Endothelial cell of umbilical vein (primary cell): Measurements from ENCODE around the gene GALNT3. TPM values are rescaled to one million over a fixed set of nuclear protein-coding genes. Genes with fewer than 3 reads are reported as not detected.

ENCODE experiments used
- BruUV-seq: library from RNA; stranded (reverse); fragments of 400-500 nt; replicated peaks from 2 replicates; lab custom pipeline; 2021; lab: Mats Ljungman, UMichigan
- CTCF ChIA-PET: fragments of 300-600, 350-600 bp; sonication (Branson Sonifier 250); formaldehyde crosslinking; loops from one replicate; lab custom pipeline; 2021; ENCODE audit warnings: antibody characterized with exemption, inconsistent platforms; lab: Charles Lee
- POLR2A ChIA-PET: fragments of 300-600, 350-600 bp; sonication (Branson Sonifier 250); formaldehyde crosslinking; loops from one replicate; lab custom pipeline; 2021; ENCODE audit warnings: antibody characterized with exemption, inconsistent platforms; lab: Charles Lee
- DNase-seq: peaks from one replicate; pipeline ENCODE4 v3.0.0-alpha.2; 2011; ENCODE audit warnings: low read depth, low spot score
- FAIRE-seq: peaks from 2 replicates; lab custom pipeline; 2011; peaks lifted over from hg19 to GRCh38; lab: Jason Lieb, UNC
- H2AFZ ChIP-seq: 2 replicates; pipeline ENCODE4 v1.6.0; 2012; ENCODE audit warnings: low read depth, low read length, control low read depth, inconsistent platforms
- H3K27ac ChIP-seq: 2 replicates; pipeline ENCODE4 v1.5.1; 2011; ENCODE audit warnings: low read depth, mild to moderate bottlenecking, control low read depth, low read length, moderate library complexity; ENCODE audit not compliant: insufficient read depth
- H3K27me3 ChIP-seq, 2 experiments: 2 replicates each; pipeline versions ENCODE4 v1.6.0 to v1.6.1; 2011; ENCODE audit warnings: low read length in 2 of 2, mixed read lengths in 1 of 2; ENCODE audit not compliant: control insufficient read depth in 2 of 2, insufficient read depth in 2 of 2
- H3K36me3 ChIP-seq, 2 experiments: 2 replicates in 1 of 2; 3 replicates in 1 of 2; pipeline ENCODE4 v1.5.1; 2011; ENCODE audit warnings: low read length in 2 of 2, mild to moderate bottlenecking in 1 of 2, moderate library complexity in 1 of 2; ENCODE audit not compliant: control insufficient read depth in 2 of 2, insufficient read depth in 2 of 2; ENCODE audit errors: extremely low read depth in 1 of 2
- H3K4me1 ChIP-seq: 3 replicates; pipeline ENCODE4 v1.5.1; 2011; ENCODE audit warnings: mild to moderate bottlenecking, low read length; ENCODE audit not compliant: control insufficient read depth, insufficient read depth; ENCODE audit errors: extremely low read depth
- H3K4me2 ChIP-seq: 2 replicates; pipeline ENCODE4 v1.6.1; 2011; ENCODE audit warnings: low read length, control low read depth, mixed read lengths; ENCODE audit not compliant: insufficient read depth
- H3K4me3 ChIP-seq, 3 experiments: fragments of 200-600 bp in 1 of 3; sonication (generic), shearing (Covaris generic) in 1 of 3; replicated peaks in 1 of 3; 2 replicates each; pipeline ENCODE4 v1.5.1; 2011 to 2016; ENCODE audit warnings: control low read depth in 3 of 3, low read length in 3 of 3, mild to moderate bottlenecking in 2 of 3, inconsistent platforms in 1 of 3, low read depth in 1 of 3, moderate library complexity in 1 of 3; ENCODE audit not compliant: insufficient read depth in 1 of 3
- H3K79me2 ChIP-seq: 2 replicates; pipeline ENCODE4 v1.6.0; 2012; ENCODE audit warnings: low read length, inconsistent platforms; ENCODE audit not compliant: control insufficient read depth, insufficient read depth
- H3K9ac ChIP-seq: replicated peaks from 2 replicates; pipeline ENCODE3; 2011; ENCODE audit warnings: low read length, control low read depth; ENCODE audit not compliant: insufficient read depth; ENCODE audit errors: extremely low read depth
- H3K9me1 ChIP-seq: replicated peaks from 3 replicates; pipeline ENCODE4 v1.6.0; 2011; ENCODE audit warnings: mild to moderate bottlenecking, low read length; ENCODE audit not compliant: control insufficient read depth, insufficient read depth; ENCODE audit errors: extremely low read depth
- H3K9me3 ChIP-seq: replicated peaks from 2 replicates; pipeline ENCODE4 v1.5.1; 2012; ENCODE audit warnings: low read length, inconsistent platforms; ENCODE audit not compliant: control insufficient read depth, insufficient read depth
- H4K20me1 ChIP-seq: replicated peaks from 2 replicates; pipeline ENCODE3; 2011; ENCODE audit warnings: mild to moderate bottlenecking, low read length; ENCODE audit not compliant: control insufficient read depth, insufficient read depth; ENCODE audit errors: extremely low read depth
- EZH2 ChIP-seq: IDR thresholded peaks from 2 replicates; pipeline ENCODE4 v1.6.1; 2012; ENCODE audit warnings: borderline replicate concordance, low read depth, mild to moderate bottlenecking, moderate library complexity, low read length, inconsistent platforms; ENCODE audit not compliant: severe bottlenecking
- FOS ChIP-seq: IDR thresholded peaks from 2 replicates; pipeline ENCODE4 v1.6.1; 2011; ENCODE audit warnings: mild to moderate bottlenecking, low read length, moderate library complexity, borderline replicate concordance; ENCODE audit not compliant: insufficient read depth
- GATA2 ChIP-seq: IDR thresholded peaks from 2 replicates; pipeline ENCODE4 v1.7.0; 2011; ENCODE audit warnings: low read depth, mild to moderate bottlenecking, moderate library complexity, mixed read lengths, low read length; ENCODE audit not compliant: insufficient read length, insufficient read depth
- JUN ChIP-seq: IDR thresholded peaks from 2 replicates; pipeline ENCODE4 v1.6.1; 2011; ENCODE audit warnings: borderline replicate concordance, low read depth; ENCODE audit not compliant: insufficient read length, insufficient read depth
- MYC ChIP-seq: IDR thresholded peaks from one replicate; pipeline ENCODE4 v1.6.1; 2011; ENCODE audit warnings: mild to moderate bottlenecking, low read depth, low read length
- POLR2A ChIP-seq: IDR thresholded peaks from 2 replicates; pipeline ENCODE4 v1.6.1; 2012; ENCODE audit warnings: low read depth, mild to moderate bottlenecking, control low read depth, low read length
- POLR2AphosphoS5 ChIP-seq: IDR thresholded peaks from 2 replicates; pipeline ENCODE4 v1.6.1; 2012; ENCODE audit warnings: low read depth, mild to moderate bottlenecking, control low read depth, low read length, moderate library complexity; ENCODE audit not compliant: insufficient read depth
- dilution Hi-C: fragments of 300-500 bp; cut with MboI; formaldehyde crosslinking; loops from one replicate; pipeline ENCODE4 v1.15.0; 2019; ENCODE audit warnings: low sequenced_read_pairs; ENCODE audit not compliant: extremely low pct_ligation_motif_present
- intact Hi-C: fragments of 100-400 bp; cut with micrococcal nuclease; formaldehyde crosslinking; loops from one replicate; pipeline ENCODE4 v1.10.0; 2022
- polyA plus RNA-seq, 4 experiments: library from polyadenylated mRNA; depleted of rRNA in 3 of 4; stranded (reverse) in 3 of 4; unstranded in 1 of 4; fragments of >200 nt; gene quantifications; 2 replicates each; pipeline versions ENCODE4 v1.2.1 to v1.2.3, GENCODE V29; 2011 to 2012; ENCODE audit warnings: missing spikeins in 1 of 4
- total RNA-seq: library from RNA; stranded (reverse); gene quantifications from 2 replicates; pipeline ENCODE4 v1.2.3, GENCODE V29; 2021
- TF ChIP-seq, protein P1 (sequence below): IDR thresholded peaks from 2 replicates; pipeline ENCODE4 v1.6.1; 2011; ENCODE audit not compliant: insufficient read depth, insufficient read length
- TF ChIP-seq, protein P2 (sequence below), 2 donors: IDR thresholded peaks; 1 replicate in 1 of 2; 2 replicates in 1 of 2; pipeline ENCODE4 v1.5.1; 2011; ENCODE audit warnings: low read length in 2 of 2, mild to moderate bottlenecking in 2 of 2, moderate library complexity in 2 of 2, control low read depth in 1 of 2, inconsistent platforms in 1 of 2, low read depth in 1 of 2; ENCODE audit not compliant: insufficient read depth in 1 of 2; ENCODE audit errors: extremely low read depth in 1 of 2

The GALNT3 gene
- total and polyA plus RNA-seq, 2 donors (not counting 3 experiments of a cell fraction or from before 2014, with no cell fraction given), result 0.07 to 0.82 TPM

DNA sequence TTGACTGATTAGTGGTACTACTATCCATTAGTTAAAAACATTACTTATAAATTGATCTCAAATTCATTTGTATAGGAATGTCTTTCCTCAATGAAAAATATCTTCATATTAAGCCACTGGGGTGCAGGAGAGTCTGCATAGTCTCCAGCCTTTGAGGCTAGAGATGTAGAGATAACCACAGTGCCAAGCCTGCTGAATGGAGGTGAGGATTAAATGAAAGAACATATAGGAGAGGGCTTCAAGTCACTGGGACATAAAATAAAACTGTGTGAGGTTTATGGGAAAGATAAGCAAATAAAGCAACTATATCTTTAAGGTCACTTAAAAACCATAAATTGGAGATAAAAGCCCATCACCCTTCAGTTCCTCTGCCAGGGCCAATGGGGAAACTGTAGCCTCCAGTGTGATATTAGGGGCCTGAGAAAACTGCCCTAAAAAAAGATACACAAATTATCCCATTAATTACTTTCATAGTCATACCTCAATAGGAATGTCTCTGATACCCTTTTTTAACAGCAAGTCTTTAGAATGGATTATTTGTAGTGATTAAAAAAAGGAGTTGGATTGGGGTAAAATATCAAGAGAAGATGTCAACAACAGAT, 27.6 kb downstream of the GALNT3 start:
- Histone ChIP-seq H3K79me2 (no peaks in the 10 kb centered on the region), H3K4me1 (no peaks in the 10 kb centered on the region), H3K4me3 (no peak overlapping the region), H3K27ac (no peak overlapping the region), H4K20me1 (no peaks in the 10 kb centered on the region), H3K27me3 (peaks cover 0 to 2% of the 10 kb centered on the region in 2 experiments), H3K36me3 (no peaks in the 10 kb centered on the region), H2AFZ (no peak overlapping the region), H3K9me3 (no peaks in the 10 kb centered on the region), H3K9ac (no peak overlapping the region), H3K4me2 (no peak overlapping the region), H3K9me1 (no peaks in the 10 kb centered on the region)
- DNase-seq (no peak), FAIRE-seq (no peak)
- no TSS peak for BruUV-seq
- dilution Hi-C loops, result no loop called here
- CTCF ChIA-PET, result no interaction called here
- POLR2A ChIA-PET, result no interaction called here
- TF ChIP-seq JUN (no peak), MYC (no peak), GATA2 (no peak), POLR2AphosphoS5 (no peak), FOS (no peak), POLR2A (no peak), EZH2 (no peak)
- TF ChIP-seq, protein P1, sequence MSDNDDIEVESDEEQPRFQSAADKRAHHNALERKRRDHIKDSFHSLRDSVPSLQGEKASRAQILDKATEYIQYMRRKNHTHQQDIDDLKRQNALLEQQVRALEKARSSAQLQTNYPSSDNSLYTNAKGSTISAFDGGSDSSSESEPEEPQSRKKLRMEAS, result no peak
- TF ChIP-seq, protein P2, sequence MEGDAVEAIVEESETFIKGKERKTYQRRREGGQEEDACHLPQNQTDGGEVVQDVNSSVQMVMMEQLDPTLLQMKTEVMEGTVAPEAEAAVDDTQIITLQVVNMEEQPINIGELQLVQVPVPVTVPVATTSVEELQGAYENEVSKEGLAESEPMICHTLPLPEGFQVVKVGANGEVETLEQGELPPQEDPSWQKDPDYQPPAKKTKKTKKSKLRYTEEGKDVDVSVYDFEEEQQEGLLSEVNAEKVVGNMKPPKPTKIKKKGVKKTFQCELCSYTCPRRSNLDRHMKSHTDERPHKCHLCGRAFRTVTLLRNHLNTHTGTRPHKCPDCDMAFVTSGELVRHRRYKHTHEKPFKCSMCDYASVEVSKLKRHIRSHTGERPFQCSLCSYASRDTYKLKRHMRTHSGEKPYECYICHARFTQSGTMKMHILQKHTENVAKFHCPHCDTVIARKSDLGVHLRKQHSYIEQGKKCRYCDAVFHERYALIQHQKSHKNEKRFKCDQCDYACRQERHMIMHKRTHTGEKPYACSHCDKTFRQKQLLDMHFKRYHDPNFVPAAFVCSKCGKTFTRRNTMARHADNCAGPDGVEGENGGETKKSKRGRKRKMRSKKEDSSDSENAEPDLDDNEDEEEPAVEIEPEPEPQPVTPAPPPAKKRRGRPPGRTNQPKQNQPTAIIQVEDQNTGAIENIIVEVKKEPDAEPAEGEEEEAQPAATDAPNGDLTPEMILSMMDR (IDR thresholded peaks at IDR 0.05; ENCODE audit: extremely low read depth in 1 of 2, insufficient read depth in 1 of 2, low read depth in 1 of 2, low read length in 2 of 2), result no peak
- intact Hi-C loops, result no loop called here
